HepG2 (cell line): ENCODE data around the gene NOS1AP. TPM values are rescaled to one million over a fixed set of nuclear protein-coding genes. Genes with fewer than 3 reads are reported as not detected.

ENCODE experiments used
- CENPT ChIP-seq: sonication (generic); formaldehyde crosslinking; IDR thresholded peaks from 2 replicates; pipeline ENCODE4 v1.8.0; 2022; ENCODE audit warnings: low read depth, mild to moderate bottlenecking, moderate library complexity, missing genetic modification reagents
- ELF3 ChIP-seq: IDR thresholded peaks from 2 replicates; pipeline ENCODE4 v1.6.1; 2016; ENCODE audit warnings: missing genetic modification reagents, missing compliant biosample characterization
- HES4 ChIP-seq: sonication (generic); formaldehyde crosslinking; IDR thresholded peaks from 2 replicates; pipeline ENCODE4 v1.9.0; 2021; ENCODE audit warnings: mild to moderate bottlenecking, missing genetic modification reagents, borderline replicate concordance
- HHEX ChIP-seq: IDR thresholded peaks from 2 replicates; pipeline ENCODE4 v1.6.1; 2016; ENCODE audit warnings: control low read depth
- JUND ChIP-seq: sonication (generic); formaldehyde crosslinking; IDR thresholded peaks from 2 replicates; pipeline ENCODE4 v1.8.0; 2022; ENCODE audit warnings: mild to moderate bottlenecking, missing genetic modification reagents
- KLF16 ChIP-seq, 2 experiments: sonication (generic) in 1 of 2; formaldehyde crosslinking in 1 of 2; IDR thresholded peaks; 2 replicates each; pipeline versions ENCODE4 v1.6.1 to v1.8.0; 2016 to 2023; ENCODE audit warnings: missing genetic modification reagents in 2 of 2, missing compliant biosample characterization in 1 of 2
- LCORL ChIP-seq, 2 experiments: fragments of 450-650 bp in 1 of 2; sonication (generic) in 1 of 2; formaldehyde crosslinking in 1 of 2; IDR thresholded peaks; 2 replicates each; pipeline versions ENCODE4 v1.5.0 to v1.6.1; 2017 to 2020; ENCODE audit warnings: antibody characterized with exemption in 1 of 2, missing genetic modification reagents in 1 of 2
- NCOR1 ChIP-seq: fragments of 200-600 bp; sonication (generic); IDR thresholded peaks from 2 replicates; pipeline ENCODE4 v1.7.0; 2017; ENCODE audit warnings: antibody characterized with exemption, low read length, borderline replicate concordance
- NR2F1 ChIP-seq, 2 experiments: fragments of 450-650 bp in 1 of 2; formaldehyde crosslinking in 1 of 2; IDR thresholded peaks; 2 replicates each; pipeline versions ENCODE4 v1.5.0 to v1.6.1; 2016 to 2020; ENCODE audit warnings: mild to moderate bottlenecking in 1 of 2, missing compliant biosample characterization in 1 of 2, missing genetic modification reagents in 1 of 2, moderate library complexity in 1 of 2
- PHF8 ChIP-seq: sonication (generic); formaldehyde crosslinking; IDR thresholded peaks from 2 replicates; pipeline ENCODE4 v1.5.0; 2020; ENCODE audit warnings: missing genetic modification reagents
- RCOR2 ChIP-seq: IDR thresholded peaks from 2 replicates; pipeline ENCODE4 v1.6.1; 2016; ENCODE audit warnings: missing biosample characterization, missing genetic modification reagents
- SMARCE1 ChIP-seq: fragments of 450-650 bp; IDR thresholded peaks from 2 replicates; pipeline ENCODE4 v1.6.1; 2017; ENCODE audit warnings: borderline replicate concordance
- SRSF9 ChIP-seq: fragments of 200-400 bp; formaldehyde crosslinking; IDR thresholded peaks from 2 replicates; pipeline ENCODE4 v1.6.1; 2018; ENCODE audit warnings: borderline replicate concordance, mild to moderate bottlenecking, low read depth, low read length; ENCODE audit not compliant: insufficient read depth, poor library complexity, severe bottlenecking
- SRY ChIP-seq: sonication (generic); formaldehyde crosslinking; IDR thresholded peaks from 2 replicates; pipeline ENCODE4 v1.8.0; 2022; ENCODE audit warnings: mild to moderate bottlenecking, missing genetic modification reagents
- SUZ12 ChIP-seq: fragments of 150-350 bp; IDR thresholded peaks from 2 replicates; pipeline ENCODE4 v1.6.1; 2014; ENCODE audit warnings: low read depth, low read length
- TBX2 ChIP-seq: sonication (generic); formaldehyde crosslinking; IDR thresholded peaks from 2 replicates; pipeline ENCODE4 v1.5.0; 2020; ENCODE audit warnings: missing genetic modification reagents, mild to moderate bottlenecking, borderline replicate concordance
- ZFP37 ChIP-seq: sonication (generic); formaldehyde crosslinking; IDR thresholded peaks from 2 replicates; pipeline ENCODE4 v1.4.0; 2020; ENCODE audit warnings: missing genetic modification reagents, borderline replicate concordance
- ZFX ChIP-seq: sonication (generic); formaldehyde crosslinking; IDR thresholded peaks from 2 replicates; pipeline ENCODE4 v1.4.0; 2020; ENCODE audit warnings: mild to moderate bottlenecking, low read depth, missing genetic modification reagents, moderate library complexity
- ZNF10 ChIP-seq: sonication (generic); formaldehyde crosslinking; IDR thresholded peaks from 2 replicates; pipeline ENCODE4 v1.4.0; 2020; ENCODE audit warnings: mild to moderate bottlenecking, low read depth, missing genetic modification reagents, borderline replicate concordance
- ZNF12 ChIP-seq: sonication (generic); formaldehyde crosslinking; IDR thresholded peaks from 2 replicates; pipeline ENCODE4 v1.5.0; 2020; ENCODE audit warnings: missing genetic modification reagents
- ZNF331 ChIP-seq: sonication (generic); formaldehyde crosslinking; IDR thresholded peaks from 2 replicates; pipeline ENCODE4 v1.4.0; 2020; ENCODE audit warnings: missing genetic modification reagents
- ZNF382 ChIP-seq: sonication (generic); formaldehyde crosslinking; IDR thresholded peaks from 2 replicates; pipeline ENCODE4 v1.5.0; 2020; ENCODE audit warnings: missing genetic modification reagents, mild to moderate bottlenecking, borderline replicate concordance
- ZNF674 ChIP-seq: sonication (generic); formaldehyde crosslinking; IDR thresholded peaks from 2 replicates; pipeline ENCODE4 v1.5.0; 2020; ENCODE audit warnings: low read depth, mild to moderate bottlenecking, missing genetic modification reagents
- ZNF724P ChIP-seq: sonication (generic); formaldehyde crosslinking; IDR thresholded peaks from 2 replicates; pipeline ENCODE4 v1.8.0; 2022; ENCODE audit warnings: missing genetic modification reagents, borderline replicate concordance
- ZNF746 ChIP-seq: sonication (generic); formaldehyde crosslinking; IDR thresholded peaks from 2 replicates; pipeline ENCODE4 v1.8.0; 2022; ENCODE audit warnings: mild to moderate bottlenecking, missing genetic modification reagents
- polyA plus RNA-seq, 8 experiments: library from polyadenylated mRNA; depleted of rRNA in 3 of 8; stranded (reverse) in 7 of 8; unstranded in 1 of 8; fragments of >200 nt; fragmentation: Illumina TruSeq in 4 of 8; extraction: Trizol in 4 of 8; gene quantifications; 2 replicates each; pipeline versions ENCODE4 v1.2.1 to v1.2.3, GENCODE V29; 2011 to 2016; ENCODE audit warnings: low read depth in 4 of 8, missing spikeins in 1 of 8, mixed read lengths in 1 of 8; ENCODE audit not compliant: insufficient read depth in 1 of 8
- total RNA-seq, 5 experiments: library from RNA; depleted of rRNA; stranded (reverse); fragments of >200 nt; fragmentation: Illumina TruSeq; extraction: Trizol; gene quantifications; 2 replicates each; pipeline ENCODE4 v1.2.3, GENCODE V29; 2016; ENCODE audit warnings: low read depth in 1 of 5
- TF ChIP-seq, protein P1 (sequence below): sonication (generic); formaldehyde crosslinking; IDR thresholded peaks from 2 replicates; pipeline ENCODE4 v1.9.0; 2021; ENCODE audit warnings: missing genetic modification reagents, borderline replicate concordance
- TF ChIP-seq, protein P2 (sequence below): sonication (generic); formaldehyde crosslinking; IDR thresholded peaks from 2 replicates; pipeline ENCODE4 v1.4.0; 2020; ENCODE audit warnings: missing genetic modification reagents, borderline replicate concordance

NOS1AP gene
- total and polyA plus RNA-seq, 2 of the 13 experiments (the other 11 are each of a cell fraction or from before 2014, with no cell fraction given): 2.0 to 3.3 TPM

DNA sequence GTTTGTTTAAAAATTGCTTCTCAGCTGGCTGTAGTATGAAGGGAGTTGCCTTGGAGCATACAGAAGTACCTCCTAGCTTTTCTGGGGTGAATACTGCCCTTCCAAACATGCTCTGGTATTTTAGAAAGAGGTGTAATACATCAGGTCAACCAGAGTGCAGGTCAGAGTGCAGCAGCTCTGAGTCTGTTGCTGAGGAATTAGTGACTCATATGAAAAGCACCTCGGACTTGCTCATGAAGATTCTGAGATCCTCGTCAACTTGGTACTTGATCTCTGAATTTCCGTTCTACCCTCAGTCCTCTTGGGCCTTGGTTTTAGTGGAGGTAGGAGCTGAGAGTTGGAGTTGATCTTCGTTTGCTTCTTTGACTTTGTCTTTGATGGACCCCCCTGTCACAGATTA lies 67.3 kb downstream of the NOS1AP start (continued):
- TF ChIP-seq JUND (CRISPR knock-in tag) (peak; percentile 51; the same call in 1 of the 2 replicates), KLF16 (CRISPR knock-in tag; IDR thresholded peaks at IDR 0.05) (no peak), ZNF746 (CRISPR knock-in tag) (no peak), ZNF12 (no peak), SRY (CRISPR knock-in tag) (no peak), LCORL (IDR thresholded peaks at IDR 0.05) (no peak), LCORL (CRISPR knock-in tag; IDR thresholded peaks at IDR 0.05) (no peak), ZNF10 (CRISPR knock-in tag) (no peak), SMARCE1 (no peak), ZNF674 (no peak), NCOR1 (no peak), PHF8 (CRISPR knock-in tag) (no peak), TBX2 (no peak), ZFX (no peak), SRSF9 (no peak), ELF3 (CRISPR knock-in tag) (0 out of 2 replicates have a peak, but pooled peaks have one; percentile 19), SUZ12 (no peak), RCOR2 (no peak), ZFP37 (no peak), HES4 (no peak), ZNF724P (CRISPR knock-in tag) (no peak), CENPT (CRISPR knock-in tag) (no peak), ZNF382 (no peak), HHEX (CRISPR knock-in tag) (no peak), ZNF331 (no peak), NR2F1 (CRISPR knock-in tag; IDR thresholded peaks at IDR 0.05) (0 out of 4 replicates have a peak, but pooled peaks of 1 of the 2 experiments have one; percentile 20)
- TF ChIP-seq, protein P1, sequence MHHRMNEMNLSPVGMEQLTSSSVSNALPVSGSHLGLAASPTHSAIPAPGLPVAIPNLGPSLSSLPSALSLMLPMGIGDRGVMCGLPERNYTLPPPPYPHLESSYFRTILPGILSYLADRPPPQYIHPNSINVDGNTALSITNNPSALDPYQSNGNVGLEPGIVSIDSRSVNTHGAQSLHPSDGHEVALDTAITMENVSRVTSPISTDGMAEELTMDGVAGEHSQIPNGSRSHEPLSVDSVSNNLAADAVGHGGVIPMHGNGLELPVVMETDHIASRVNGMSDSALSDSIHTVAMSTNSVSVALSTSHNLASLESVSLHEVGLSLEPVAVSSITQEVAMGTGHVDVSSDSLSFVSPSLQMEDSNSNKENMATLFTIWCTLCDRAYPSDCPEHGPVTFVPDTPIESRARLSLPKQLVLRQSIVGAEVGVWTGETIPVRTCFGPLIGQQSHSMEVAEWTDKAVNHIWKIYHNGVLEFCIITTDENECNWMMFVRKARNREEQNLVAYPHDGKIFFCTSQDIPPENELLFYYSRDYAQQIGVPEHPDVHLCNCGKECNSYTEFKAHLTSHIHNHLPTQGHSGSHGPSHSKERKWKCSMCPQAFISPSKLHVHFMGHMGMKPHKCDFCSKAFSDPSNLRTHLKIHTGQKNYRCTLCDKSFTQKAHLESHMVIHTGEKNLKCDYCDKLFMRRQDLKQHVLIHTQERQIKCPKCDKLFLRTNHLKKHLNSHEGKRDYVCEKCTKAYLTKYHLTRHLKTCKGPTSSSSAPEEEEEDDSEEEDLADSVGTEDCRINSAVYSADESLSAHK: no peak
- TF ChIP-seq, protein P2, sequence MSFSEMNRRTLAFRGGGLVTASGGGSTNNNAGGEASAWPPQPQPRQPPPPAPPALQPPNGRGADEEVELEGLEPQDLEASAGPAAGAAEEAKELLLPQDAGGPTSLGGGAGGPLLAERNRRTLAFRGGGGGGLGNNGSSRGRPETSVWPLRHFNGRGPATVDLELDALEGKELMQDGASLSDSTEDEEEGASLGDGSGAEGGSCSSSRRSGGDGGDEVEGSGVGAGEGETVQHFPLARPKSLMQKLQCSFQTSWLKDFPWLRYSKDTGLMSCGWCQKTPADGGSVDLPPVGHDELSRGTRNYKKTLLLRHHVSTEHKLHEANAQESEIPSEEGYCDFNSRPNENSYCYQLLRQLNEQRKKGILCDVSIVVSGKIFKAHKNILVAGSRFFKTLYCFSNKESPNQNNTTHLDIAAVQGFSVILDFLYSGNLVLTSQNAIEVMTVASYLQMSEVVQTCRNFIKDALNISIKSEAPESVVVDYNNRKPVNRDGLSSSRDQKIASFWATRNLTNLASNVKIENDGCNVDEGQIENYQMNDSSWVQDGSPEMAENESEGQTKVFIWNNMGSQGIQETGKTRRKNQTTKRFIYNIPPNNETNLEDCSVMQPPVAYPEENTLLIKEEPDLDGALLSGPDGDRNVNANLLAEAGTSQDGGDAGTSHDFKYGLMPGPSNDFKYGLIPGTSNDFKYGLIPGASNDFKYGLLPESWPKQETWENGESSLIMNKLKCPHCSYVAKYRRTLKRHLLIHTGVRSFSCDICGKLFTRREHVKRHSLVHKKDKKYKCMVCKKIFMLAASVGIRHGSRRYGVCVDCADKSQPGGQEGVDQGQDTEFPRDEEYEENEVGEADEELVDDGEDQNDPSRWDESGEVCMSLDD: no peak
